Measurements from ENCODE around the gene CBFA2T2. TPM values are rescaled to one million over a fixed set of nuclear protein-coding genes. Genes with fewer than 3 reads are reported as not detected.

CBFA2T2 gene
- total RNA-seq, 6 donors from 2014 or later: 10.0 to 35.6 (median 16.2) TPM

DNA sequence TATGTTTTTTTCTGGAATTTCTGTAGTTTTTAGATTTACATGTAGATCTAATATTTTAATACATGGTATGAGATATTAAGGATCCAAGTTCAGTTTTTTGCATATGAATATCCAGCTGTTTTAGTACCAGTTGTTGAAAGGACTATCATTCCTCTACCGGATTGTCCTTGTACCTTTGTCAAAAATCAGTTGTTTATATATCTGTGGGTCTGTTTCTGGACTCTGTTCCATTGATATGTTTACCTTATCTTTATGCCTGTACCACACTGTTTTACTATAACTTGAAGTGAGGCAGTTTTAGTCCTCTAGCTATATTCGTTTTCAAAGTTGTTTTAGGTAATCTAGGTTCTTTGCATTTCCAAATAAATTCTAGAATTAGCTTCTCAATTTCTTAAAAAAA, 47.7 kb downstream of the CBFA2T2 start:
- H3K9me3 ChIP-seq: no peaks in the 10 kb centered on the region
- TF ChIP-seq POLR2AphosphoS5 (IDR thresholded peaks at IDR 0.05): no peak
- TF ChIP-seq POLR2A (IDR thresholded peaks at IDR 0.05): no peak
- TF ChIP-seq, protein P1, sequence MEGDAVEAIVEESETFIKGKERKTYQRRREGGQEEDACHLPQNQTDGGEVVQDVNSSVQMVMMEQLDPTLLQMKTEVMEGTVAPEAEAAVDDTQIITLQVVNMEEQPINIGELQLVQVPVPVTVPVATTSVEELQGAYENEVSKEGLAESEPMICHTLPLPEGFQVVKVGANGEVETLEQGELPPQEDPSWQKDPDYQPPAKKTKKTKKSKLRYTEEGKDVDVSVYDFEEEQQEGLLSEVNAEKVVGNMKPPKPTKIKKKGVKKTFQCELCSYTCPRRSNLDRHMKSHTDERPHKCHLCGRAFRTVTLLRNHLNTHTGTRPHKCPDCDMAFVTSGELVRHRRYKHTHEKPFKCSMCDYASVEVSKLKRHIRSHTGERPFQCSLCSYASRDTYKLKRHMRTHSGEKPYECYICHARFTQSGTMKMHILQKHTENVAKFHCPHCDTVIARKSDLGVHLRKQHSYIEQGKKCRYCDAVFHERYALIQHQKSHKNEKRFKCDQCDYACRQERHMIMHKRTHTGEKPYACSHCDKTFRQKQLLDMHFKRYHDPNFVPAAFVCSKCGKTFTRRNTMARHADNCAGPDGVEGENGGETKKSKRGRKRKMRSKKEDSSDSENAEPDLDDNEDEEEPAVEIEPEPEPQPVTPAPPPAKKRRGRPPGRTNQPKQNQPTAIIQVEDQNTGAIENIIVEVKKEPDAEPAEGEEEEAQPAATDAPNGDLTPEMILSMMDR (IDR thresholded peaks at IDR 0.05): no peak
- TF ChIP-seq EP300 (IDR thresholded peaks at IDR 0.05): no peak
- no peak overlapping the region for H3K27ac ChIP-seq
- DNase-seq (no peak), ATAC-seq (ENCODE audit: low FRiP score in 2 of 2) (no peak)
- no peak overlapping the region for H3K4me3 ChIP-seq
- H3K36me3 ChIP-seq: no peaks in the 10 kb centered on the region
- WGBS, 2 donors: 85 to 94% methylated on average over 2 of the region's 2 CpGs
- H3K27me3 ChIP-seq: no peaks in the 10 kb centered on the region
- H3K4me1 ChIP-seq: peaks cover 7 to 17% (median 12%) of the 10 kb centered on the region in 4 donors

GRCh38 chr20:33539129-33539528, 49.2 kb downstream of the CBFA2T2 start:
- no peak for ATAC-seq (ENCODE audit: low FRiP score in 2 of 2)

DNA sequence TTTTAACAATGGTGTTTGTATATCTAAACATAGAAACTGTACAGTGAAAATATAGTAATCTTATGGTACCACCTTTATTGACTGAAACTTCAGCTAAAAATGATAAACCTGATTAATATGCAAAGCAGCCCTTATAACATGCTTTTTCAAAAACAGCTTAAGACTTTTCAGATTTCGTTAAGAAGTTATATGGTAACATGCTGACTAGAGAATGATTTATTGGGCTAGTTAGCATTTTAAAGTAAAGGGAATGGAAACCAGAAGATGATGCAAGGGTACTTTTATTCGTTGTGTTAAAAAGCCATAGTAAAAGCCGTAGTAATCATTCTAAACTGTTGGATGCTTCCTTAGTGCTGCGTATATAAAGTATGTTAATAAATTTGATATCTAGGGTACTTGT, 50.5 kb downstream of the CBFA2T2 start:
- H3K4me1 ChIP-seq: peaks cover 5 to 13% (median 9%) of the 10 kb centered on the region in 4 donors
- no peaks in the 10 kb centered on the region for H3K9me3 ChIP-seq
- WGBS, 2 donors: 87 to 90% methylated on average over 4 of the region's 4 CpGs
- DNase-seq (no peak), ATAC-seq (ENCODE audit: low FRiP score in 2 of 2) (no peak)
- no peaks in the 10 kb centered on the region for H3K36me3 ChIP-seq
- no peak overlapping the region for H3K27ac ChIP-seq
- H3K27me3 ChIP-seq: no peaks in the 10 kb centered on the region
- TF ChIP-seq POLR2AphosphoS5 (IDR thresholded peaks at IDR 0.05) (no peak), POLR2A (IDR thresholded peaks at IDR 0.05) (no peak), EP300 (IDR thresholded peaks at IDR 0.05) (no peak)
- TF ChIP-seq, protein P1 (IDR thresholded peaks at IDR 0.05): no peak
- H3K4me3 ChIP-seq: no peak overlapping the region

More at GRCh38 chr20:33539129-33539528, 49.2 kb downstream of the CBFA2T2 start:
- Histone ChIP-seq H3K9me3 (no peaks in the 10 kb centered on the region), H3K4me1 (peaks cover 5 to 13% (median 9%) of the 10 kb centered on the region in 4 donors), H3K4me3 (no peak overlapping the region), H3K27ac (no peak overlapping the region), H3K27me3 (no peaks in the 10 kb centered on the region), H3K36me3 (no peaks in the 10 kb centered on the region)
- TF ChIP-seq, protein P1 (IDR thresholded peaks at IDR 0.05): no peak
- TF ChIP-seq EP300 (IDR thresholded peaks at IDR 0.05) (no peak), POLR2AphosphoS5 (IDR thresholded peaks at IDR 0.05) (no peak), POLR2A (IDR thresholded peaks at IDR 0.05) (no peak)
- no peak for DNase-seq
- 52 to 59% methylated on average over 1 of the region's 1 CpG for WGBS, 2 donors

DNA sequence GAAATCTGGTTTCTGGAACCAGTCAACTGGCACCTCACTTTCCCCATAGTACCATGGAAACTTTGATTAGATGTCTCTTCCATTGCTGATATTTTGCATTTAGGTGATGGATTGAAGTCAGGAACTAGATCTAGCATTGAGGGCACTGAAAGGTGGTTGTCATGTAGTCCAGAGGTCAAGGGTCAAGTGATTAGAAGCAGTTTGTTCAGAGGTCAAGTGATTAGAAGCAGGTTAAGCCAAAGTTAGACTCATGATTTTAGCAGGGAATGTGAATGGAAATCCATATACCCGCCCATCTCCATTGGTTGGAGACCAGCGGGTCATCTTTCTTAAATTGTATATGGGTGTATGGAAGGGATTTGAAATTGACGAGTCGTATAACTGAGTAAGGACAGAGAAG, 51.2 kb downstream of the CBFA2T2 start:
- Histone ChIP-seq H3K27me3 (no peaks in the 10 kb centered on the region), H3K4me3 (no peak overlapping the region), H3K27ac (no peak overlapping the region), H3K4me1 (peaks cover 5 to 13% (median 9%) of the 10 kb centered on the region in 4 donors), H3K36me3 (no peaks in the 10 kb centered on the region), H3K9me3 (no peaks in the 10 kb centered on the region)
- WGBS, 2 donors: 94 to 96% methylated on average over 4 of the region's 4 CpGs
- DNase-seq (no peak), ATAC-seq (ENCODE audit: low FRiP score in 2 of 2) (no peak)
- TF ChIP-seq POLR2A (IDR thresholded peaks at IDR 0.05): no peak
- TF ChIP-seq, protein P1 (IDR thresholded peaks at IDR 0.05): no peak
- no peak for TF ChIP-seq EP300 (IDR thresholded peaks at IDR 0.05)
- no peak for TF ChIP-seq POLR2AphosphoS5 (IDR thresholded peaks at IDR 0.05)

DNA sequence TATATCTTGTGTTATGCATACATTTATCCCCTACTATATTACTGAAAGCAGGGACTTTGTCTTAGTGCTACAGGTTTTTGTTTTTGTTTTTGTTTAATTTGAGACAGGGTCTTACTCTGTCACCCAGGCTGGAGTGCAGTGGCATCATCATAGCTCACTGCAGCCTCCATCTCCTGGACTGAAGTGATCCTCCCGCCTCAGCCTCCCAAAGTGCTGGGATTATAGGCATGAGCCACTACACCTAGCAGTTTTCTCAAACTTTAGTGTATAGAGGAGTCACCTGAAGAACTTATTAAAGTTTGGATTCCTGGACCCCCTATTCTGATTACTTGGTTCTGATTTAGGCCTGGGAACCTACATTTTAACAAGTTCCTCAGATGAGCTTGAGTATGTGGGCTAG, 51.9 kb downstream of the CBFA2T2 start:
- no peak overlapping the region for H3K27ac ChIP-seq
- no peaks in the 10 kb centered on the region for H3K9me3 ChIP-seq
- H3K27me3 ChIP-seq: no peaks in the 10 kb centered on the region
- TF ChIP-seq, protein P1 (IDR thresholded peaks at IDR 0.05): no peak
- no peak for TF ChIP-seq POLR2AphosphoS5 (IDR thresholded peaks at IDR 0.05)
- TF ChIP-seq EP300 (IDR thresholded peaks at IDR 0.05): no peak
- TF ChIP-seq POLR2A (IDR thresholded peaks at IDR 0.05): no peak
- 95 to 100% methylated on average over 1 of the region's 1 CpG for WGBS, 2 donors
- DNase-seq: no peak
- no peak for ATAC-seq (ENCODE audit: low FRiP score in 2 of 2)
- H3K4me3 ChIP-seq: no peak overlapping the region
- peaks cover 5 to 13% (median 9%) of the 10 kb centered on the region in 4 donors for H3K4me1 ChIP-seq
- no peaks in the 10 kb centered on the region for H3K36me3 ChIP-seq

All from upper lobe of left lung (tissue), 6 donors.